Endothelial cell of umbilical vein (primary cell): Measurements from ENCODE around the gene DOCK4. TPM values are rescaled to one million over a fixed set of nuclear protein-coding genes. Genes with fewer than 3 reads are reported as not detected.

Source experiments
- BruUV-seq: library from RNA; stranded (reverse); fragments of 400-500 nt; replicated peaks from 2 replicates; lab custom pipeline; 2021; lab: Mats Ljungman, UMichigan
- CTCF ChIA-PET: fragments of 300-600, 350-600 bp; sonication (Branson Sonifier 250); formaldehyde crosslinking; loops from one replicate; lab custom pipeline; 2021; ENCODE audit warnings: antibody characterized with exemption, inconsistent platforms; lab: Charles Lee
- POLR2A ChIA-PET: fragments of 300-600, 350-600 bp; sonication (Branson Sonifier 250); formaldehyde crosslinking; loops from one replicate; lab custom pipeline; 2021; ENCODE audit warnings: antibody characterized with exemption, inconsistent platforms; lab: Charles Lee
- DNase-seq: peaks from one replicate; pipeline ENCODE4 v3.0.0-alpha.2; 2011; ENCODE audit warnings: low read depth, low spot score
- FAIRE-seq: peaks from 2 replicates; lab custom pipeline; 2011; peaks lifted over from hg19 to GRCh38; lab: Jason Lieb, UNC
- H2AFZ ChIP-seq: 2 replicates; pipeline ENCODE4 v1.6.0; 2012; ENCODE audit warnings: low read depth, low read length, control low read depth, inconsistent platforms
- H3K27ac ChIP-seq: 2 replicates; pipeline ENCODE4 v1.5.1; 2011; ENCODE audit warnings: low read depth, mild to moderate bottlenecking, control low read depth, low read length, moderate library complexity; ENCODE audit not compliant: insufficient read depth
- H3K27me3 ChIP-seq, 2 experiments: 2 replicates each; pipeline versions ENCODE4 v1.6.0 to v1.6.1; 2011; ENCODE audit warnings: low read length in 2 of 2, mixed read lengths in 1 of 2; ENCODE audit not compliant: control insufficient read depth in 2 of 2, insufficient read depth in 2 of 2
- H3K36me3 ChIP-seq, 2 experiments: 2 replicates in 1 of 2; 3 replicates in 1 of 2; pipeline ENCODE4 v1.5.1; 2011; ENCODE audit warnings: low read length in 2 of 2, mild to moderate bottlenecking in 1 of 2, moderate library complexity in 1 of 2; ENCODE audit not compliant: control insufficient read depth in 2 of 2, insufficient read depth in 2 of 2; ENCODE audit errors: extremely low read depth in 1 of 2
- H3K4me1 ChIP-seq: 3 replicates; pipeline ENCODE4 v1.5.1; 2011; ENCODE audit warnings: mild to moderate bottlenecking, low read length; ENCODE audit not compliant: control insufficient read depth, insufficient read depth; ENCODE audit errors: extremely low read depth
- H3K4me2 ChIP-seq: 2 replicates; pipeline ENCODE4 v1.6.1; 2011; ENCODE audit warnings: low read length, control low read depth, mixed read lengths; ENCODE audit not compliant: insufficient read depth
- H3K4me3 ChIP-seq, 3 experiments: fragments of 200-600 bp in 1 of 3; sonication (generic), shearing (Covaris generic) in 1 of 3; replicated peaks in 1 of 3; 2 replicates each; pipeline ENCODE4 v1.5.1; 2011 to 2016; ENCODE audit warnings: control low read depth in 3 of 3, low read length in 3 of 3, mild to moderate bottlenecking in 2 of 3, inconsistent platforms in 1 of 3, low read depth in 1 of 3, moderate library complexity in 1 of 3; ENCODE audit not compliant: insufficient read depth in 1 of 3
- H3K79me2 ChIP-seq: 2 replicates; pipeline ENCODE4 v1.6.0; 2012; ENCODE audit warnings: low read length, inconsistent platforms; ENCODE audit not compliant: control insufficient read depth, insufficient read depth
- H3K9ac ChIP-seq: replicated peaks from 2 replicates; pipeline ENCODE3; 2011; ENCODE audit warnings: low read length, control low read depth; ENCODE audit not compliant: insufficient read depth; ENCODE audit errors: extremely low read depth
- H3K9me1 ChIP-seq: replicated peaks from 3 replicates; pipeline ENCODE4 v1.6.0; 2011; ENCODE audit warnings: mild to moderate bottlenecking, low read length; ENCODE audit not compliant: control insufficient read depth, insufficient read depth; ENCODE audit errors: extremely low read depth
- H3K9me3 ChIP-seq: replicated peaks from 2 replicates; pipeline ENCODE4 v1.5.1; 2012; ENCODE audit warnings: low read length, inconsistent platforms; ENCODE audit not compliant: control insufficient read depth, insufficient read depth
- H4K20me1 ChIP-seq: replicated peaks from 2 replicates; pipeline ENCODE3; 2011; ENCODE audit warnings: mild to moderate bottlenecking, low read length; ENCODE audit not compliant: control insufficient read depth, insufficient read depth; ENCODE audit errors: extremely low read depth
- CTCF ChIP-seq, 2 donors: IDR thresholded peaks; 1 replicate in 1 of 2; 2 replicates in 1 of 2; pipeline ENCODE4 v1.5.1; 2011; ENCODE audit warnings: low read length in 2 of 2, mild to moderate bottlenecking in 2 of 2, moderate library complexity in 2 of 2, control low read depth in 1 of 2, inconsistent platforms in 1 of 2, low read depth in 1 of 2; ENCODE audit not compliant: insufficient read depth in 1 of 2; ENCODE audit errors: extremely low read depth in 1 of 2
- EZH2 ChIP-seq: IDR thresholded peaks from 2 replicates; pipeline ENCODE4 v1.6.1; 2012; ENCODE audit warnings: borderline replicate concordance, low read depth, mild to moderate bottlenecking, moderate library complexity, low read length, inconsistent platforms; ENCODE audit not compliant: severe bottlenecking
- FOS ChIP-seq: IDR thresholded peaks from 2 replicates; pipeline ENCODE4 v1.6.1; 2011; ENCODE audit warnings: mild to moderate bottlenecking, low read length, moderate library complexity, borderline replicate concordance; ENCODE audit not compliant: insufficient read depth
- GATA2 ChIP-seq: IDR thresholded peaks from 2 replicates; pipeline ENCODE4 v1.7.0; 2011; ENCODE audit warnings: low read depth, mild to moderate bottlenecking, moderate library complexity, mixed read lengths, low read length; ENCODE audit not compliant: insufficient read length, insufficient read depth
- JUN ChIP-seq: IDR thresholded peaks from 2 replicates; pipeline ENCODE4 v1.6.1; 2011; ENCODE audit warnings: borderline replicate concordance, low read depth; ENCODE audit not compliant: insufficient read length, insufficient read depth
- MAX ChIP-seq: IDR thresholded peaks from 2 replicates; pipeline ENCODE4 v1.6.1; 2011; ENCODE audit not compliant: insufficient read depth, insufficient read length
- MYC ChIP-seq: IDR thresholded peaks from one replicate; pipeline ENCODE4 v1.6.1; 2011; ENCODE audit warnings: mild to moderate bottlenecking, low read depth, low read length
- POLR2A ChIP-seq: IDR thresholded peaks from 2 replicates; pipeline ENCODE4 v1.6.1; 2012; ENCODE audit warnings: low read depth, mild to moderate bottlenecking, control low read depth, low read length
- POLR2AphosphoS5 ChIP-seq: IDR thresholded peaks from 2 replicates; pipeline ENCODE4 v1.6.1; 2012; ENCODE audit warnings: low read depth, mild to moderate bottlenecking, control low read depth, low read length, moderate library complexity; ENCODE audit not compliant: insufficient read depth
- dilution Hi-C: fragments of 300-500 bp; cut with MboI; formaldehyde crosslinking; loops from one replicate; pipeline ENCODE4 v1.15.0; 2019; ENCODE audit warnings: low sequenced_read_pairs; ENCODE audit not compliant: extremely low pct_ligation_motif_present
- intact Hi-C: fragments of 100-400 bp; cut with micrococcal nuclease; formaldehyde crosslinking; loops from one replicate; pipeline ENCODE4 v1.10.0; 2022
- polyA plus RNA-seq, 4 experiments: library from polyadenylated mRNA; depleted of rRNA in 3 of 4; stranded (reverse) in 3 of 4; unstranded in 1 of 4; fragments of >200 nt; gene quantifications; 2 replicates each; pipeline versions ENCODE4 v1.2.1 to v1.2.3, GENCODE V29; 2011 to 2012; ENCODE audit warnings: missing spikeins in 1 of 4
- total RNA-seq: library from RNA; stranded (reverse); gene quantifications from 2 replicates; pipeline ENCODE4 v1.2.3, GENCODE V29; 2021

The DOCK4 gene
- total and polyA plus RNA-seq, 2 donors (not counting 3 experiments of a cell fraction or from before 2014, with no cell fraction given) = 47.4 to 164 TPM

GRCh38 chr7:112236597-112236996 is 30.4 kb upstream of the DOCK4 start:
- H3K27me3 ChIP-seq = no peaks in the 10 kb centered on the region
- no peaks in the 10 kb centered on the region for H3K9me3 ChIP-seq
- CTCF ChIA-PET = interaction anchor here (1.3 kb wide), 1 partner anchor 11 kb away, joined by 5 read pairs; no protein-coding TSS in a partner anchor
- H3K4me1 ChIP-seq = no peaks in the 10 kb centered on the region
- BruUV-seq = no TSS peak
- H3K36me3 ChIP-seq = no peaks in the 10 kb centered on the region
- H4K20me1 ChIP-seq = no peaks in the 10 kb centered on the region
- TF ChIP-seq MAX (no peak), GATA2 (no peak), EZH2 (no peak), JUN (no peak), MYC (no peak), CTCF (IDR thresholded peaks at IDR 0.05; ENCODE audit: extremely low read depth in 1 of 2, insufficient read depth in 1 of 2, low read depth in 1 of 2, low read length in 2 of 2) (no peak), FOS (no peak), POLR2A (no peak), POLR2AphosphoS5 (no peak)
- dilution Hi-C loops = no loop called here
- no peak overlapping the region for H3K4me2 ChIP-seq
- intact Hi-C loops = no loop called here
- DNase-seq (no peak), FAIRE-seq (no peak)
- H3K79me2 ChIP-seq = peaks cover 4% of the 10 kb centered on the region
- POLR2A ChIA-PET = no interaction called here
- no peak overlapping the region for H3K27ac ChIP-seq
- no peak overlapping the region for H3K4me3 ChIP-seq
- no peak overlapping the region for H3K9ac ChIP-seq
- H2AFZ ChIP-seq = no peak overlapping the region
- no peaks in the 10 kb centered on the region for H3K9me1 ChIP-seq
